AG09319 (cell line): ENCODE measurements around the gene ZKSCAN3.
A peak's percentile ranks its signal among the peaks of the same experiment; 100 is the strongest.
"Not testable (repeated sequence)": the region's sequence is repeated elsewhere in the genome, so short reads cannot be mapped to it uniquely, and the experiment has no call there.

Source experiments
- DNase-seq: peaks from one replicate; pipeline ENCODE4 v3.0.0-alpha.2; 2010; ENCODE audit warnings: low read depth; ENCODE audit errors: extremely low read depth
- TF ChIP-seq, protein P1 (sequence below): IDR thresholded peaks from 2 replicates; pipeline ENCODE4 v1.5.1; 2011; ENCODE audit warnings: low read depth, mild to moderate bottlenecking, inconsistent platforms, low read length, moderate library complexity

ZKSCAN3 gene

DNA sequence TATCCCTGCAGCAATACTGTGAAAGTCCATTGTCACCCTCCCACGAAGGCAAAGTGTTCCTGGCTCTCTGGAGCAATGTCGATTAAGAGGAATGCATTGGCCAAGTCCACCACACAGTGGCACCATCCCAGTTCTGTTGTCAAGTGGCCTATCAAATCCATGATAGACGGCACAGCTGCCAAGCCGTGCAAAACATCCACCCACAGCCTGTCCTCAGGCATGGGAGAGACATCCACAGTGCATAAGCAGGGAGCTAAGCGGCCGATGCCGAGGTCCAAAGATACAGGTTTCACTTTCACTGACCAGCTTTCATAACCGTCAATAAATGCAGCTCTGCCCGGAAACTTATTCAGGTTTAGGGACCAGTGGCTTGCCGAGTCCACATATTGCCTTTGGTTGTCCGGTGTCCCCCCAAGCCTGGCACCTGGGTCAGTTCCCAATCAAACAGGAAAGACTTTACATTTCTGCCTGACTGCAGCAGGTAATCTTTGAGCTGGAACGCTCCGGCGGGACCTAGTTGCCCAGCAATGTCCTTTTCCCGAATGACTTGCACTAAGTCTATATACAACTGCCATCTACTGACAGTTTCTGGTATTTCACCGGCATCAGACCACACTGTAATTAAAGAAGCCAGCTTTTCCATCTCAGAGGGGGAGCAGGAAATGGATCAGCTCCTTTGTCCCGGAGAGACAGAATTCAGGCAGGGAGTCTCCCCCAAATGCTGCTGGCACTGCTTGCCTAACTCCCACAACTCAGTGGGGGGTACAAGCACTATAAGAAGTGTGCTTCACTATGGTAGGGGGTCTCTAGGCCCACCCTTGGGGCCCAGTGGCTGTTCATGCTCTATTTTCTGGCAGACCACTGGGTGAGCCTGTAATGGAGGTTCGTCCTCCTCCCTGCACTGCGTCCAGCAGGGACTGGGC, 6.3 kb downstream of the ZKSCAN3 start:
- TF ChIP-seq, protein P1, sequence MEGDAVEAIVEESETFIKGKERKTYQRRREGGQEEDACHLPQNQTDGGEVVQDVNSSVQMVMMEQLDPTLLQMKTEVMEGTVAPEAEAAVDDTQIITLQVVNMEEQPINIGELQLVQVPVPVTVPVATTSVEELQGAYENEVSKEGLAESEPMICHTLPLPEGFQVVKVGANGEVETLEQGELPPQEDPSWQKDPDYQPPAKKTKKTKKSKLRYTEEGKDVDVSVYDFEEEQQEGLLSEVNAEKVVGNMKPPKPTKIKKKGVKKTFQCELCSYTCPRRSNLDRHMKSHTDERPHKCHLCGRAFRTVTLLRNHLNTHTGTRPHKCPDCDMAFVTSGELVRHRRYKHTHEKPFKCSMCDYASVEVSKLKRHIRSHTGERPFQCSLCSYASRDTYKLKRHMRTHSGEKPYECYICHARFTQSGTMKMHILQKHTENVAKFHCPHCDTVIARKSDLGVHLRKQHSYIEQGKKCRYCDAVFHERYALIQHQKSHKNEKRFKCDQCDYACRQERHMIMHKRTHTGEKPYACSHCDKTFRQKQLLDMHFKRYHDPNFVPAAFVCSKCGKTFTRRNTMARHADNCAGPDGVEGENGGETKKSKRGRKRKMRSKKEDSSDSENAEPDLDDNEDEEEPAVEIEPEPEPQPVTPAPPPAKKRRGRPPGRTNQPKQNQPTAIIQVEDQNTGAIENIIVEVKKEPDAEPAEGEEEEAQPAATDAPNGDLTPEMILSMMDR: peak; percentile 71
- peak; percentile 67 for DNase-seq

DNA sequence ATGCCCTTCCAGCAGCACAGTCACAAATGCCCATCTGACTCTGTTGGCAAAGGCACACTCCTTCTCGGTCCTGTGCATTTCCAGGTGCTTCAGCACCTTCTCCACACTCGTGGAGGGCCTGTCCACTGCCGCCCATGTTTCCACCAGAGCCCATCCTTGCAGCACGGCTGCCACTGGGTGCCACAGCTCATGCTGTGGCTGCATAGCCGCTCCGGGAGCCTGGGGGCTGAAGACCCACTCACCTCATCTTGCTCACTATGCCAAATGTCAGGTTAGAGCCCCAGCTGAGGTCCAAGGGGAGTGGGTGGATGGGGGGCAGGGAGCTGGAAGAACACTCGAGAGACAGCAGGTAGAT, 6.9 kb downstream of the ZKSCAN3 start:
- TF ChIP-seq, protein P1: no peak

DNA sequence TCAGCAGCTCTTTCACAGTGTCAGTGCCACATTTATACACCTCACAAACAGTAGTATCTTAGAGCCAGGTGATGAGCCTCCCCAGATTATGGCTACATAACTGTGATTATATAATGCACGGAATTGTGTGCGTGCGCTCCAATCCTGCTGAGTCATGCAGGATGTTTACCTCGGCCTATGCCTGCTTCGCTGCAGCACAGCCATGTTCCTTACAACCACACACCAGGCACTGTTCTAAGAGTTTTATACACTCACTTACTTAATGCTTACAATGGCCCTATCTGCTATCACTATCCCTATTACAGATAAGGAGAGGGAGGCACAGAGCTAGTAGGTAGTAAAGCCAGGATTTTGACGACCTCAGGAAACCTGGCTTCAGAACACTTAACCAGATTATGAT, 7.3 kb downstream of the ZKSCAN3 start:
- TF ChIP-seq, protein P1: no peak
- DNase-seq: no peak

More for the DNA sequence above, 6.9 kb downstream of the ZKSCAN3 start:
- no peak for DNase-seq

DNA sequence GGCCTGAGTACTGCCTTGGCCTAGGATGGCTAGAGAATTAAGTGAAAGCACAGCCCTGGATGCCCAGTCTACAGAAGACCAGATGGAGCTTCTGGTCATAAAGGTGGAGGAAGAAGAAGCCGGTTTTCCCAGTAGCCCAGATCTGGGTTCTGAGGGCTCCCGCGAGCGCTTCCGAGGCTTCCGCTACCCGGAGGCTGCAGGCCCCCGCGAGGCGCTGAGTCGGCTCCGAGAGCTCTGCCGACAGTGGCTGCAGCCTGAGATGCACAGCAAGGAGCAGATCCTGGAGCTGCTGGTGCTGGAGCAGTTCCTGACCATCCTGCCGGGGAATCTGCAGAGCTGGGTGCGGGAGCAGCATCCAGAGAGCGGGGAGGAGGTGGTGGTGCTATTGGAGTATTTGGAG, 9.8 kb downstream of the ZKSCAN3 start:
- DNase-seq: not testable (repeated sequence)

DNA sequence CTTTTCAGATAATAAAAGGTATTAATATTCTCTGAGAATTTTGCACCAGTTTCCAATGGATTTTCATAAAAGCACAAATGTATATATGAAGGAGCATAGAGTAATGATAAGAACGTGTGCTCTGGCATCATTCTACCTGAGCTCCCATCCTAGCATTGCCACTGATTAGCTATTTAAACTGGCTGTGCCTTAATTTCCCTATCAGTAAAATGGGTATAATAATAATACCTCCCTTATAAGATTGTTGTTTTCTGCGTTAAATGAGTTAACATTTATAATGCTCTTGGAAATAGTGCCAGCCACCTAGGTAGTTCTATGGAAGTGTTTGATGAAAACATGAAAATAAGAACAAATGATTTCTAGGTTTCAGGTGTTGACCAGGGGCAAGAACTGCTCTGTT, 11.2 kb downstream of the ZKSCAN3 start:
- TF ChIP-seq, protein P1: no peak
- no peak for DNase-seq

DNA sequence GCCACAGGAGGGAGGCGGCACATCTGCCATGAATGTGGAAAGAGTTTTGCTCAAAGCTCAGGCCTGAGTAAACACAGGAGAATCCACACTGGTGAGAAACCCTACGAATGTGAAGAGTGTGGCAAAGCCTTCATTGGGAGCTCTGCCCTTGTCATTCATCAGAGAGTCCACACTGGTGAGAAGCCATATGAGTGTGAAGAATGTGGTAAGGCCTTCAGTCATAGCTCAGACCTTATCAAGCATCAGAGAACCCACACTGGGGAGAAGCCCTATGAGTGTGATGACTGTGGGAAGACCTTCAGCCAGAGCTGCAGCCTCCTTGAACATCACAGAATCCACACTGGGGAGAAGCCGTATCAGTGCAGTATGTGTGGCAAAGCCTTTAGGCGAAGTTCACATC, 15.8 kb downstream of the ZKSCAN3 start:
- DNase-seq: not testable (repeated sequence)

DNA sequence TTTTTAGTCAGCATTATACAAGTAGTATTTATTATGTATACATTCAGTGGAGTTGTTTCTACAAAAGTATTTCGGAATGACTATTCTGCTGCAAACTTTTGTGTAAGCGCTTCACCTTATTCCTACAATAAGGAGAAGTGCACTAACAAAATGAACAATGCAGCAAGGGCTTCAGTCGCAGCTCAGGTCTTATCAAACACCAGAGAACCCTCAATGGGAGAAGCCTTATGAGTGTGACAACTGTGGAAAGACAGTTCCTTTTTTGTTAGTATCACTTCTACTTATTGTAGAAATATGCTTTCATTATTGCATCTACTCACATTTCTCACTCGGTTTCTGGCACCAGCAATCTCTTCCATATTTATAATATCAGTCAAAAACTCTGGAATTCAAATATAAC, 18.8 kb downstream of the ZKSCAN3 start:
- no peak for DNase-seq
- TF ChIP-seq, protein P1: no peak

DNA sequence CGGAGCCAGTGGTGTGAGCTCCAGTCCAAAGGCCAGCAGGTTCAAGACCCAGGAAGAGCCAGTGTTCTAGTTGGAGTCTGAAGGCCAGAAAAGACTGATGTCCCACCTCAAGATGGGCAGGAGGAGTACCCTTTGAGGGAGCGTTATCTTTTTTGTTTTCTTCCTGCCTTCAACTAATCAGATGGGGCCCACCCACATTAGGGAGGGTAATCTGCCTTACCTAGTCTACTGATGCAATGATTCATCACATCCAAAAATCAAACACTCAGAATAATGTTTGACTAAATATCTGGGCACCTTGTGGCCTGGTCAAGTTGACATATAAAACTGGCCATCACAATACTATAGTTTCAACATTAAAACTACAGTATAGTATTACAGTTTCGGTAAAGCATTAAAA, 19.7 kb downstream of the ZKSCAN3 start:
- DNase-seq: no peak
- TF ChIP-seq, protein P1: no peak
